NB4 (cell line): ENCODE results near the gene CPNE4.

ENCODE experiments used
- CTCF ChIP-seq: IDR thresholded peaks from one replicate; pipeline ENCODE4 v1.5.1; 2012; ENCODE audit warnings: low read depth, low read length
- POLR2A ChIP-seq: IDR thresholded peaks from 2 replicates; pipeline ENCODE4 v1.6.1; 2011; ENCODE audit warnings: mild to moderate bottlenecking; ENCODE audit not compliant: insufficient read length; ENCODE audit errors: extremely low read depth
- TF ChIP-seq, protein P1 (sequence below): IDR thresholded peaks from 2 replicates; pipeline ENCODE4 v1.6.1; 2011; ENCODE audit warnings: low read depth, low read length

- no peak for TF ChIP-seq CTCF
- TF ChIP-seq, protein P1, sequence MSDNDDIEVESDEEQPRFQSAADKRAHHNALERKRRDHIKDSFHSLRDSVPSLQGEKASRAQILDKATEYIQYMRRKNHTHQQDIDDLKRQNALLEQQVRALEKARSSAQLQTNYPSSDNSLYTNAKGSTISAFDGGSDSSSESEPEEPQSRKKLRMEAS = no peak
- TF ChIP-seq POLR2A = no peak
Observed at GRCh38 chr3:131749826-131750225, 285.0 kb downstream of the CPNE4 start.
